Neural crest cell (in vitro differentiated cells): ENCODE data around the gene RGS14. TPM values are rescaled to one million over a fixed set of nuclear protein-coding genes. Genes with fewer than 3 reads are reported as not detected.
A peak's percentile ranks its signal among the peaks of the same experiment; 100 is the strongest.

Experiments used
- DNase-seq: peaks from one replicate; pipeline ENCODE4 v3.0.0; 2021; ENCODE audit warnings: low read depth, mixed read lengths, low spot score
- H3K27ac Mint-ChIP-seq: one replicate; pipeline ENCODE4 v1.8.0; 2021; ENCODE audit warnings: mild to moderate bottlenecking, mixed read lengths; ENCODE audit not compliant: unreplicated experiment
- H3K27me3 Mint-ChIP-seq: 2 replicates; pipeline ENCODE4 v1.8.0; 2021; ENCODE audit warnings: low read depth, mild to moderate bottlenecking, mixed read lengths
- H3K36me3 Mint-ChIP-seq: 2 replicates; pipeline ENCODE4 v1.8.0; 2021; ENCODE audit warnings: low read depth, mild to moderate bottlenecking, mixed read lengths
- H3K4me1 Mint-ChIP-seq: 2 replicates; pipeline ENCODE4 v1.8.0; 2021; ENCODE audit warnings: mixed read lengths
- H3K4me3 Mint-ChIP-seq: one replicate; pipeline ENCODE4 v1.8.0; 2021; ENCODE audit warnings: mild to moderate bottlenecking, mixed read lengths
- H3K9me3 Mint-ChIP-seq: 2 replicates; pipeline ENCODE4 v1.8.0; 2021; ENCODE audit warnings: mixed read lengths
- total RNA-seq: library from RNA; stranded (reverse); gene quantifications from 2 replicates; pipeline ENCODE4 v1.2.1, GENCODE V29; 2021
- TF ChIP-seq, protein P1 (sequence below): fragments of 200-600 bp; sonication (generic); conservative IDR thresholded peaks from 2 replicates; pipeline ENCODE4 v1.5.0; 2021; ENCODE audit warnings: antibody characterized with exemption, mild to moderate bottlenecking

Gene RGS14
- total RNA-seq, 1 donor from 2014 or later = 12.3 TPM

GRCh38 chr5:177390363-177391300, 32.9 kb downstream of the RGS14 start:
- Mint-ChIP-seq H3K4me3 (peak overlapping the region; percentile 13), H3K27ac (peak overlapping the region; percentile 88), H3K4me1 (peaks cover 34% of the 10 kb centered on the region), H3K36me3 (no peaks in the 10 kb centered on the region), H3K9me3 (no peaks in the 10 kb centered on the region), H3K27me3 (peaks cover 3% of the 10 kb centered on the region)
- DNase-seq = peak; percentile 91
- TF ChIP-seq, protein P1, sequence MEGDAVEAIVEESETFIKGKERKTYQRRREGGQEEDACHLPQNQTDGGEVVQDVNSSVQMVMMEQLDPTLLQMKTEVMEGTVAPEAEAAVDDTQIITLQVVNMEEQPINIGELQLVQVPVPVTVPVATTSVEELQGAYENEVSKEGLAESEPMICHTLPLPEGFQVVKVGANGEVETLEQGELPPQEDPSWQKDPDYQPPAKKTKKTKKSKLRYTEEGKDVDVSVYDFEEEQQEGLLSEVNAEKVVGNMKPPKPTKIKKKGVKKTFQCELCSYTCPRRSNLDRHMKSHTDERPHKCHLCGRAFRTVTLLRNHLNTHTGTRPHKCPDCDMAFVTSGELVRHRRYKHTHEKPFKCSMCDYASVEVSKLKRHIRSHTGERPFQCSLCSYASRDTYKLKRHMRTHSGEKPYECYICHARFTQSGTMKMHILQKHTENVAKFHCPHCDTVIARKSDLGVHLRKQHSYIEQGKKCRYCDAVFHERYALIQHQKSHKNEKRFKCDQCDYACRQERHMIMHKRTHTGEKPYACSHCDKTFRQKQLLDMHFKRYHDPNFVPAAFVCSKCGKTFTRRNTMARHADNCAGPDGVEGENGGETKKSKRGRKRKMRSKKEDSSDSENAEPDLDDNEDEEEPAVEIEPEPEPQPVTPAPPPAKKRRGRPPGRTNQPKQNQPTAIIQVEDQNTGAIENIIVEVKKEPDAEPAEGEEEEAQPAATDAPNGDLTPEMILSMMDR = peak; percentile 99

GRCh38 chr5:177392765-177393164, 35.0 kb downstream of the RGS14 start:
- H3K9me3 Mint-ChIP-seq = no peaks in the 10 kb centered on the region
- H3K27ac Mint-ChIP-seq = peak overlapping the region; percentile 91
- no peak overlapping the region for H3K4me3 Mint-ChIP-seq
- peaks cover 34% of the 10 kb centered on the region for H3K4me1 Mint-ChIP-seq
- peaks cover 3% of the 10 kb centered on the region for H3K27me3 Mint-ChIP-seq
- TF ChIP-seq, protein P1 = no peak
- no peaks in the 10 kb centered on the region for H3K36me3 Mint-ChIP-seq
- DNase-seq = no peak

- peaks cover 33% of the 10 kb centered on the region for H3K4me1 Mint-ChIP-seq
- peaks cover 3% of the 10 kb centered on the region for H3K27me3 Mint-ChIP-seq
- TF ChIP-seq, protein P1 = no peak
- no peak overlapping the region for H3K4me3 Mint-ChIP-seq
- H3K36me3 Mint-ChIP-seq = no peaks in the 10 kb centered on the region
- peak overlapping the region; percentile 91 for H3K27ac Mint-ChIP-seq
- H3K9me3 Mint-ChIP-seq = no peaks in the 10 kb centered on the region
- no peak for DNase-seq
Observed at GRCh38 chr5:177393206-177393765, 35.6 kb downstream of the RGS14 start.

DNA sequence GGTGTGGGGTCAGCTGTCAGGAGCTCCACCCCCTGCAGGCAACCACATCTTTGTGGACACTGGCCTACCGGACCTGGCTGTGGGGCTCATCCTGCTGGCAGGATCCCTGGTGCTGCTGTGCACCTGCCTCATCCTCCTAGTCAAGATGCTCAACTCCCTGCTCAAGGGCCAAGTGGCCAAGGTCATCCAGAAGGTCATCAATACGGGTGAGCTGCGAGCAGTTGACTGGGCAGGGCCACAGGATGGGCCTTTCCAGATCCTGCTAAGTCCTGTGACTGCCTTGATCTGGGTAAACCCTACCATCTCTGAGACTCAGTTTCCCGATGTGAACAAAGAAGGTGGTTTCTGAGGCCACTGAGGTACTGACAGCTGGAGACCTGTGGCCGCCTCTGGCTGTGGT, 36.3 kb downstream of the RGS14 start:
- no peak overlapping the region for H3K27ac Mint-ChIP-seq
- peaks cover 26% of the 10 kb centered on the region for H3K4me1 Mint-ChIP-seq
- DNase-seq = no peak
- H3K36me3 Mint-ChIP-seq = no peaks in the 10 kb centered on the region
- no peaks in the 10 kb centered on the region for H3K9me3 Mint-ChIP-seq
- TF ChIP-seq, protein P1 = no peak
- no peak overlapping the region for H3K4me3 Mint-ChIP-seq
- H3K27me3 Mint-ChIP-seq = peaks cover 3% of the 10 kb centered on the region

- H3K27me3 Mint-ChIP-seq = peaks cover 3% of the 10 kb centered on the region
- TF ChIP-seq, protein P1 = no peak
- no peaks in the 10 kb centered on the region for H3K36me3 Mint-ChIP-seq
- H3K9me3 Mint-ChIP-seq = no peaks in the 10 kb centered on the region
- peaks cover 8% of the 10 kb centered on the region for H3K4me1 Mint-ChIP-seq
- H3K27ac Mint-ChIP-seq = no peak overlapping the region
- no peak for DNase-seq
- H3K4me3 Mint-ChIP-seq = no peak overlapping the region
Observed at GRCh38 chr5:177396078-177396477, 38.4 kb downstream of the RGS14 start.
